GM19455 (cell line): ENCODE measurements around the gene TTC16.

ENCODE experiments used
- ATAC-seq: cut with Tn5 transposase; IDR thresholded peaks from one replicate; pipeline ENCODE4 v1.9.1; 2021; ENCODE audit not compliant: unreplicated experiment

The TTC16 gene

GRCh38 chr9:127698386-127698785, 17.5 kb upstream of the TTC16 start:
- ATAC-seq = no peak

GRCh38 chr9:127698985-127699670, 16.8 kb upstream of the TTC16 start:
- ATAC-seq = no peak

- ATAC-seq = no peak
These were observed 15.7 kb upstream of the TTC16 start for GRCh38 chr9:127700140-127700539.

GRCh38 chr9:127700594-127701255, 15.2 kb upstream of the TTC16 start:
- no peak for ATAC-seq

GRCh38 chr9:127703289-127703946, 12.5 kb upstream of the TTC16 start:
- ATAC-seq = no peak

- no peak for ATAC-seq
These were observed 10.1 kb upstream of the TTC16 start for GRCh38 chr9:127705577-127706379.

GRCh38 chr9:127706836-127707241, 9.0 kb upstream of the TTC16 start, which contains the start of gene CFAP157:
TSS of gene CFAP157 (plus strand) at chr9:127706988. CDS start at chr9:127707032, 44 bp downstream.
- no peak for ATAC-seq

- no peak for ATAC-seq
These were observed 8.1 kb upstream of the TTC16 start for GRCh38 chr9:127707766-127708165.

GRCh38 chr9:127708952-127709587, 6.8 kb upstream of the TTC16 start:
- no peak for ATAC-seq

- no peak for ATAC-seq
These were observed 5.6 kb upstream of the TTC16 start for GRCh38 chr9:127710204-127710783.

GRCh38 chr9:127711226-127711701, 4.6 kb upstream of the TTC16 start:
- ATAC-seq = no peak

GRCh38 chr9:127711831-127712274, 4.0 kb upstream of the TTC16 start:
- no peak for ATAC-seq

- no peak for ATAC-seq
These were observed 3.5 kb upstream of the TTC16 start for GRCh38 chr9:127712371-127712770.

- ATAC-seq = no peak
These were observed 3.0 kb upstream of the TTC16 start for GRCh38 chr9:127712867-127713266.

- no peak for ATAC-seq
These were observed 1.7 kb upstream of the TTC16 start for GRCh38 chr9:127714020-127714750.

GRCh38 chr9:127714951-127715469, 869 bp upstream of the TTC16 start:
- ATAC-seq = peak; percentile 10

- ATAC-seq = no peak
These were observed 533 bp downstream of the TTC16 start for GRCh38 chr9:127716412-127716811.

GRCh38 chr9:127717766-127718165, 1.9 kb downstream of the TTC16 start:
- no peak for ATAC-seq
